Measurements from ENCODE around the gene MARK4. TPM values are rescaled to one million over a fixed set of nuclear protein-coding genes. Genes with fewer than 3 reads are reported as not detected.

MARK4 gene
- total RNA-seq, 2 donors from 2014 or later = 12.7 to 28.6 TPM

DNA sequence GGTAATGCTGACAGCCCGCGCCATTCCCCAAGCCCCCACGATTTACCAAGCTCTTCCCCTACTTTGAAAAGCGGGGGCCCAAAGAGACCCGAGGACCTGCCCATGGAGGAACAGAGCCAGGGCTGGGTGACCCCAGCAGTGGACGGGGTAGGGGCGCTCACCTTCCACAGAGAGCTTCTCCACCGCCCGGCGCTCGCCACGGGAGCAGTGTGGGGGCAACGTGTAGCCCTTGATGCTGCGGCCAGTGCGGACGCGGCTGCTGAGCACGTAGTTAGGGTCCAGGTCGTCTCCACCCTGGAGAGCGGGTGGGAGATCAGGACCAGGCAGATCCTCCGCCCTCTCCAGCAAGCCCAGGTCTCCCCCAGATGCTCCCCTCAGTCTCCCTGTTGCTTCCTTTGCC is 64.2 kb downstream of the MARK4 start:
- Histone ChIP-seq H3K36me3 (no peaks in the 10 kb centered on the region), H3K9ac (ENCODE audit: low read depth in 2 of 2, low read length in 2 of 2) (no peak overlapping the region), H3K4me3 (no peak overlapping the region), H3K27ac (no peak overlapping the region), H3K4me1 (no peaks in the 10 kb centered on the region), H3K27me3 (no peaks in the 10 kb centered on the region), H3K9me3 (no peaks in the 10 kb centered on the region)
- intact Hi-C loops (cut with DNase I) = no loop called here
- TF ChIP-seq, protein P1, sequence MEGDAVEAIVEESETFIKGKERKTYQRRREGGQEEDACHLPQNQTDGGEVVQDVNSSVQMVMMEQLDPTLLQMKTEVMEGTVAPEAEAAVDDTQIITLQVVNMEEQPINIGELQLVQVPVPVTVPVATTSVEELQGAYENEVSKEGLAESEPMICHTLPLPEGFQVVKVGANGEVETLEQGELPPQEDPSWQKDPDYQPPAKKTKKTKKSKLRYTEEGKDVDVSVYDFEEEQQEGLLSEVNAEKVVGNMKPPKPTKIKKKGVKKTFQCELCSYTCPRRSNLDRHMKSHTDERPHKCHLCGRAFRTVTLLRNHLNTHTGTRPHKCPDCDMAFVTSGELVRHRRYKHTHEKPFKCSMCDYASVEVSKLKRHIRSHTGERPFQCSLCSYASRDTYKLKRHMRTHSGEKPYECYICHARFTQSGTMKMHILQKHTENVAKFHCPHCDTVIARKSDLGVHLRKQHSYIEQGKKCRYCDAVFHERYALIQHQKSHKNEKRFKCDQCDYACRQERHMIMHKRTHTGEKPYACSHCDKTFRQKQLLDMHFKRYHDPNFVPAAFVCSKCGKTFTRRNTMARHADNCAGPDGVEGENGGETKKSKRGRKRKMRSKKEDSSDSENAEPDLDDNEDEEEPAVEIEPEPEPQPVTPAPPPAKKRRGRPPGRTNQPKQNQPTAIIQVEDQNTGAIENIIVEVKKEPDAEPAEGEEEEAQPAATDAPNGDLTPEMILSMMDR (IDR thresholded peaks at IDR 0.05) = no peak
- no peak for DNase-seq

- no peak overlapping the region for H3K9ac ChIP-seq (ENCODE audit: low read depth in 2 of 2, low read length in 2 of 2)
- H3K9me3 ChIP-seq = no peaks in the 10 kb centered on the region
- H3K36me3 ChIP-seq = no peaks in the 10 kb centered on the region
- no peaks in the 10 kb centered on the region for H3K4me1 ChIP-seq
- no peak for DNase-seq
- H3K4me3 ChIP-seq = no peak overlapping the region
- H3K27me3 ChIP-seq = peaks cover 21% of the 10 kb centered on the region
- no peak overlapping the region for H3K27ac ChIP-seq
- intact Hi-C loops (cut with DNase I) = no loop called here
- TF ChIP-seq, protein P1 (IDR thresholded peaks at IDR 0.05) = no peak
Observed at GRCh38 chr19:45320997-45321775, 70.1 kb downstream of the MARK4 start.

GRCh38 chr19:45321848-45322247 is 70.8 kb downstream of the MARK4 start:
- no peak overlapping the region for H3K27ac ChIP-seq
- TF ChIP-seq, protein P1 (IDR thresholded peaks at IDR 0.05) = no peak
- no peaks in the 10 kb centered on the region for H3K9me3 ChIP-seq
- no peak for DNase-seq
- no peak overlapping the region for H3K9ac ChIP-seq (ENCODE audit: low read depth in 2 of 2, low read length in 2 of 2)
- no peaks in the 10 kb centered on the region for H3K4me1 ChIP-seq
- H3K4me3 ChIP-seq = no peak overlapping the region
- intact Hi-C loops (cut with DNase I) = no loop called here
- peaks cover 21% of the 10 kb centered on the region for H3K27me3 ChIP-seq
- no peaks in the 10 kb centered on the region for H3K36me3 ChIP-seq

- peaks cover 21% of the 10 kb centered on the region for H3K27me3 ChIP-seq
- intact Hi-C loops (cut with DNase I) = no loop called here
Observed at GRCh38 chr19:45322311-45322710, 71.2 kb downstream of the MARK4 start.

GRCh38 chr19:45322744-45323281 is 71.7 kb downstream of the MARK4 start, which contains the start of gene CKM:
CKM (minus strand) TSS chr19:45322875; CDS start chr19:45319713, 3,162 bp downstream.
- Histone ChIP-seq H3K9me3 (no peaks in the 10 kb centered on the region), H3K4me3 (no peak within 1 kb of the TSS), H3K27me3 (peaks cover 21% of the 10 kb centered on the region), H3K9ac (ENCODE audit: low read depth in 2 of 2, low read length in 2 of 2) (no peak within 1 kb of the TSS), H3K36me3 (no peaks in the 10 kb centered on the region), H3K27ac (no peak within 1 kb of the TSS), H3K4me1 (no peaks in the 10 kb centered on the region)
- intact Hi-C loops (cut with DNase I) = no loop called here
- no peak for DNase-seq
- TF ChIP-seq, protein P1 (IDR thresholded peaks at IDR 0.05) = no peak

More at GRCh38 chr19:45322311-45322710, 71.2 kb downstream of the MARK4 start:
- Histone ChIP-seq H3K9me3 (no peaks in the 10 kb centered on the region), H3K36me3 (no peaks in the 10 kb centered on the region), H3K27ac (no peak overlapping the region), H3K4me1 (no peaks in the 10 kb centered on the region), H3K4me3 (no peak overlapping the region), H3K9ac (ENCODE audit: low read depth in 2 of 2, low read length in 2 of 2) (no peak overlapping the region)
- TF ChIP-seq, protein P1 (IDR thresholded peaks at IDR 0.05) = no peak
- no peak for DNase-seq

All from colonic mucosa (tissue), 4 donors.